ENCODE results near the gene ATG2A.

The ATG2A gene

GRCh38 chr11:64902102-64902900 lies 14.7 kb downstream of the ATG2A start:
- DNase-seq (ENCODE audit: low read depth), result no peak

GRCh38 chr11:64900774-64901173 lies 16.2 kb downstream of the ATG2A start:
- no peak for DNase-seq (ENCODE audit: low read depth)

- DNase-seq (ENCODE audit: low read depth), result no peak
These were observed 16.7 kb downstream of the ATG2A start for GRCh38 chr11:64900263-64900678.

GRCh38 chr11:64898541-64898940 lies 18.5 kb downstream of the ATG2A start:
- DNase-seq (ENCODE audit: low read depth), result no peak

GRCh38 chr11:64898076-64898445 lies 18.9 kb downstream of the ATG2A start:
- no peak for DNase-seq (ENCODE audit: low read depth)

GRCh38 chr11:64897381-64898075 lies 19.5 kb downstream of the ATG2A start:
- no peak for DNase-seq (ENCODE audit: low read depth)

GRCh38 chr11:64896448-64897022 lies 20.5 kb downstream of the ATG2A start:
- DNase-seq (ENCODE audit: low read depth), result no peak

GRCh38 chr11:64894812-64895452 lies 22.1 kb downstream of the ATG2A start:
- DNase-seq (ENCODE audit: low read depth), result no peak

- peak; percentile 90 for DNase-seq (ENCODE audit: low read depth)
These were observed 22.8 kb downstream of the ATG2A start for GRCh38 chr11:64894070-64894811.

GRCh38 chr11:64893194-64894069 lies 23.6 kb downstream of the ATG2A start:
- DNase-seq (ENCODE audit: low read depth), result no peak

GRCh38 chr11:64892838-64893193 lies 24.2 kb downstream of the ATG2A start:
- no peak for DNase-seq (ENCODE audit: low read depth)

- DNase-seq (ENCODE audit: low read depth), result no peak
These were observed 24.6 kb downstream of the ATG2A start for GRCh38 chr11:64892411-64892831.

GRCh38 chr11:64891880-64892279 lies 25.1 kb downstream of the ATG2A start:
- no peak for DNase-seq (ENCODE audit: low read depth)

- DNase-seq (ENCODE audit: low read depth), result no peak
These were observed 25.7 kb downstream of the ATG2A start for GRCh38 chr11:64891215-64891848.

- no peak for DNase-seq (ENCODE audit: low read depth)
These were observed 26.5 kb downstream of the ATG2A start for GRCh38 chr11:64890522-64890939.

- DNase-seq (ENCODE audit: low read depth), result no peak
These were observed 28.1 kb downstream of the ATG2A start for GRCh38 chr11:64888729-64889511.

- DNase-seq (ENCODE audit: low read depth), result no peak
These were observed 28.6 kb downstream of the ATG2A start for GRCh38 chr11:64888406-64888728.

GRCh38 chr11:64887757-64888405 lies 29.1 kb downstream of the ATG2A start:
- peak; percentile 72 for DNase-seq (ENCODE audit: low read depth)

GRCh38 chr11:64887234-64887756 lies 29.7 kb downstream of the ATG2A start:
- DNase-seq (ENCODE audit: low read depth), result no peak

Measured in stimulated activated CD8-positive, alpha-beta memory T cell treated with anti-CD3 and anti-CD28 coated beads, Interleukin-4, amount 100 ng/mL, for 24 hours (primary cell).